ENCODE data around the gene PROM1.

The PROM1 gene

GRCh38 chr4:15958562-15958961, 125.3 kb downstream of the PROM1 start:
- in situ Hi-C loops (cut with MboI; ENCODE audit: low sequenced_read_pairs), result loop anchor here (10.0 to 25.0 kb wide), 2 partner anchors 84 to 721 kb away; no protein-coding TSS in a partner anchor

GRCh38 chr4:15956179-15956850, 127.5 kb downstream of the PROM1 start:
- in situ Hi-C loops (cut with MboI; ENCODE audit: low sequenced_read_pairs), result loop anchor here (10.0 to 25.0 kb wide), 2 partner anchors 82 to 719 kb away; no protein-coding TSS in a partner anchor

GRCh38 chr4:15955670-15956069, 128.2 kb downstream of the PROM1 start:
- in situ Hi-C loops (cut with MboI; ENCODE audit: low sequenced_read_pairs), result loop anchor here (10.0 to 25.0 kb wide), 2 partner anchors 81 to 718 kb away; no protein-coding TSS in a partner anchor

GRCh38 chr4:15953625-15954024, 130.2 kb downstream of the PROM1 start:
- in situ Hi-C loops (cut with MboI; ENCODE audit: low sequenced_read_pairs), result loop anchor here (10.0 to 25.0 kb wide), 2 partner anchors 79 to 716 kb away; no protein-coding TSS in a partner anchor

GRCh38 chr4:15951781-15952180, 132.0 kb downstream of the PROM1 start:
- in situ Hi-C loops (cut with MboI; ENCODE audit: low sequenced_read_pairs), result loop anchor here (10.0 to 25.0 kb wide), 2 partner anchors 77 to 714 kb away; no protein-coding TSS in a partner anchor

GRCh38 chr4:15948826-15949225, 135.0 kb downstream of the PROM1 start:
- in situ Hi-C loops (cut with MboI; ENCODE audit: low sequenced_read_pairs), result no loop called here

- in situ Hi-C loops (cut with MboI; ENCODE audit: low sequenced_read_pairs), result no loop called here
Measured at GRCh38 chr4:15947684-15948083, 136.1 kb downstream of the PROM1 start.

- in situ Hi-C loops (cut with MboI; ENCODE audit: low sequenced_read_pairs), result no loop called here
Measured at GRCh38 chr4:15945516-15945915, 138.3 kb downstream of the PROM1 start.

GRCh38 chr4:15944895-15945294, 138.9 kb downstream of the PROM1 start:
- in situ Hi-C loops (cut with MboI; ENCODE audit: low sequenced_read_pairs), result no loop called here

GRCh38 chr4:15942283-15942682, 141.5 kb downstream of the PROM1 start:
- in situ Hi-C loops (cut with MboI; ENCODE audit: low sequenced_read_pairs), result no loop called here

- in situ Hi-C loops (cut with MboI; ENCODE audit: low sequenced_read_pairs), result no loop called here
Measured at GRCh38 chr4:15938640-15939039, 145.2 kb downstream of the PROM1 start, which contains the start of gene FGFBP1. Gene FGFBP1 (minus strand): TSS chr4:15938740. CDS start chr4:15936632, 2,108 bp downstream.

- in situ Hi-C loops (cut with MboI; ENCODE audit: low sequenced_read_pairs), result no loop called here
Measured at GRCh38 chr4:15938182-15938581, 145.6 kb downstream of the PROM1 start.

- in situ Hi-C loops (cut with MboI; ENCODE audit: low sequenced_read_pairs), result no loop called here
Measured at GRCh38 chr4:15936495-15936894, 147.3 kb downstream of the PROM1 start.

GRCh38 chr4:15935504-15936402, 148.1 kb downstream of the PROM1 start:
- in situ Hi-C loops (cut with MboI; ENCODE audit: low sequenced_read_pairs), result no loop called here

GRCh38 chr4:15934259-15934658, 149.6 kb downstream of the PROM1 start:
- in situ Hi-C loops (cut with MboI; ENCODE audit: low sequenced_read_pairs), result no loop called here

GRCh38 chr4:15931451-15932210, 152.2 kb downstream of the PROM1 start:
- in situ Hi-C loops (cut with MboI; ENCODE audit: low sequenced_read_pairs), result no loop called here

- in situ Hi-C loops (cut with MboI; ENCODE audit: low sequenced_read_pairs), result no loop called here
Measured at GRCh38 chr4:15930314-15930713, 153.5 kb downstream of the PROM1 start.

- in situ Hi-C loops (cut with MboI; ENCODE audit: low sequenced_read_pairs), result no loop called here
Measured at GRCh38 chr4:15929540-15929939, 154.3 kb downstream of the PROM1 start.

GRCh38 chr4:15928883-15929282, 154.9 kb downstream of the PROM1 start:
- in situ Hi-C loops (cut with MboI; ENCODE audit: low sequenced_read_pairs), result no loop called here

GRCh38 chr4:15926486-15926885, 157.3 kb downstream of the PROM1 start:
- in situ Hi-C loops (cut with MboI; ENCODE audit: low sequenced_read_pairs), result no loop called here

GRCh38 chr4:15925830-15926229, 158.0 kb downstream of the PROM1 start:
- in situ Hi-C loops (cut with MboI; ENCODE audit: low sequenced_read_pairs), result no loop called here

All from HL-60/S4 treated with retinoic acid at 250 ng/mL for 4 days and 3 days (cell line).